Activated CD4-positive, alpha-beta T cell treated with anti-CD3 and anti-CD28 coated beads, Interleukin-2, amount 10 ng/mL, durations not matched to agents 7 days and 5 days (primary cell): Measurements from ENCODE around the gene ADRA1B. TPM values are rescaled to one million over a fixed set of nuclear protein-coding genes. Genes with fewer than 3 reads are reported as not detected.

Experiments used
- CTCF ChIA-PET: fragments of 350-600 bp; sonication (Branson Sonifier 250); formaldehyde crosslinking; loops from one replicate; lab custom pipeline; 2021; ENCODE audit warnings: antibody characterized with exemption; lab: Charles Lee
- POLR2A ChIA-PET: fragments of 350-600 bp; sonication (Branson Sonifier 250); formaldehyde crosslinking; loops from one replicate; lab custom pipeline; 2021; ENCODE audit warnings: antibody characterized with exemption; lab: Charles Lee
- DNase-seq: peaks from one replicate; pipeline ENCODE4 v3.0.0-alpha.2; 2020
- H3K27ac Mint-ChIP-seq: one replicate; pipeline ENCODE4 v1.8.0; 2021; ENCODE audit warnings: mild to moderate bottlenecking, moderate library complexity, mixed read lengths
- H3K27me3 Mint-ChIP-seq: one replicate; pipeline ENCODE4 v1.8.0; 2021; ENCODE audit warnings: mixed read lengths
- H3K36me3 Mint-ChIP-seq: one replicate; pipeline ENCODE4 v1.8.0; 2021; ENCODE audit warnings: low read depth, mixed read lengths
- H3K4me1 Mint-ChIP-seq: one replicate; pipeline ENCODE4 v1.8.0; 2021; ENCODE audit warnings: mixed read lengths
- H3K4me3 Mint-ChIP-seq: one replicate; pipeline ENCODE4 v1.8.0; 2021; ENCODE audit warnings: mild to moderate bottlenecking, moderate library complexity, mixed read lengths
- H3K9me3 Mint-ChIP-seq: one replicate; pipeline ENCODE4 v1.8.0; 2021; ENCODE audit warnings: mixed read lengths
- total RNA-seq, 2 experiments: library from RNA; stranded (reverse); gene quantifications; one replicate each; pipeline ENCODE4 v1.2.3, GENCODE V29; 2021

The ADRA1B gene
- not detected for total RNA-seq

DNA sequence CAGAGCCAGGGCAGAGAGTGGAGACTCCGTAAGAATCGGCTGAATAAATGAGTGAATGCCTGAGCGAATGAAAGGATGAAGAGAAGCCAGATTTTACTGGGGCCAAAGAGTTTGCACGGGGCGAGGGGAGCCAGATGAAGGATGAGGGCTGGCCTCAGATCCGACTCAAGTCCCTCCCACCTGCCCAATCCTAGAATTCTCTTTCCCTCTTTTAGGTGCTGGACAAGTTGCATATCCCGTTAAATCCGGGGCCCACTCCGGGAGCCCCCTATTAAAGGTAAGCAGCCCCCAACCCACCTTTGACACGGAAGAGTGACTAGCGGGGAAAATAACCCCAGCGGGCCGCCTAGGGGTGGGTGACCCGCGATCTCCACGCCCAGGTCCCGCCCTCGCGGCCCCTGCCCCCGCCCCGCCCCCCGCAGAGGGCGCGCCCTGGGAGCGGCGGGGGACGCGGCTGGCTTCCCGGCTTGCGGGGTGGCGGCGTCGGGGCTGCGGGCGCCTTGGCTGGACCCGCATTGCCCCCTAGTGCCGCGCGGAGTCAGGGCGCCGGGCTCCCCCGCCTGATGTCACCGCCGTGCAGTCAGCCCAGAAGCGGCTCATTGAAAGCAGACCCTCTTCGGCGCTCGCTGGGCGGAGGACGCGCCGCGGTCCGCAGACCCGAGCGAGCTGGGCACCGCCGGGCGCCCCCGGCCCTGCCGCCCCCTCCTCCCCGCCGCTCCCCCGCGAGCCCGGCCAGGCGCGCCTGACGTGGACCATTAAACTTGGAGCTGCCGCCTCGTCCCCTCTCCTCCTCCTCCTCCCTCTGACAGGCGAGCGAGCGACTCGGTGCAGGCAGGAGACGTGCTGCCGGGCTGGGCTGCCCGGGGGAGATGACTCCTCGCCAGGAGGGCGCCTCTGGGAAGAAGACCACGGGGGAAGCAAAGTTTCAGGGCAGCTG, at the start of gene ADRA1B:
TSS of gene ADRA1B (plus strand) at position 579 of the 937 bp plus-strand sequence. CDS start 424 bp downstream, outside the sequence.
- Mint-ChIP-seq H3K4me1 (peaks cover 6% of the 10 kb centered on the region), H3K9me3 (no peaks in the 10 kb centered on the region), H3K27me3 (peaks cover 57% of the 10 kb centered on the region), H3K36me3 (no peaks in the 10 kb centered on the region), H3K4me3 (peak within 1 kb of the TSS; percentile 15), H3K27ac (no peak within 1 kb of the TSS)
- ChIA-PET CTCF (no interaction called here), POLR2A (no interaction called here)
- peak; percentile 29 for DNase-seq

GRCh38 chr5:159873680-159874079, 42.6 kb upstream of the ADRA1B start:
- Mint-ChIP-seq H3K4me1 (no peaks in the 10 kb centered on the region), H3K9me3 (no peaks in the 10 kb centered on the region), H3K4me3 (no peak overlapping the region), H3K27me3 (peaks cover 13% of the 10 kb centered on the region), H3K36me3 (no peaks in the 10 kb centered on the region), H3K27ac (no peak overlapping the region)
- ChIA-PET CTCF (interaction anchor here (1.1 kb wide), 1 partner anchor 146 kb away, joined by 3 read pairs; no protein-coding TSS in a partner anchor), POLR2A (no interaction called here)
- DNase-seq = no peak

GRCh38 chr5:159874263-159874662, 42.0 kb upstream of the ADRA1B start:
- CTCF ChIA-PET = interaction anchor here (1.1 kb wide), 2 partner anchors 17 to 147 kb away, joined by 3 read pairs; no protein-coding TSS in a partner anchor
- DNase-seq = no peak

GRCh38 chr5:159877016-159877415, 39.3 kb upstream of the ADRA1B start:
- CTCF ChIA-PET = no interaction called here
- H3K4me1 Mint-ChIP-seq = no peaks in the 10 kb centered on the region
- no peak overlapping the region for H3K4me3 Mint-ChIP-seq
- no peaks in the 10 kb centered on the region for H3K36me3 Mint-ChIP-seq
- no peaks in the 10 kb centered on the region for H3K9me3 Mint-ChIP-seq
- no peak for DNase-seq
- POLR2A ChIA-PET = no interaction called here
- H3K27ac Mint-ChIP-seq = no peak overlapping the region
- peaks cover 4% of the 10 kb centered on the region for H3K27me3 Mint-ChIP-seq

More at GRCh38 chr5:159874263-159874662, 42.0 kb upstream of the ADRA1B start:
- no peaks in the 10 kb centered on the region for H3K9me3 Mint-ChIP-seq
- peaks cover 9% of the 10 kb centered on the region for H3K27me3 Mint-ChIP-seq
- no peaks in the 10 kb centered on the region for H3K4me1 Mint-ChIP-seq
- no peaks in the 10 kb centered on the region for H3K36me3 Mint-ChIP-seq
- POLR2A ChIA-PET = no interaction called here
- H3K4me3 Mint-ChIP-seq = no peak overlapping the region
- H3K27ac Mint-ChIP-seq = no peak overlapping the region

- no peaks in the 10 kb centered on the region for H3K9me3 Mint-ChIP-seq
- no peaks in the 10 kb centered on the region for H3K4me1 Mint-ChIP-seq
- ChIA-PET POLR2A (no interaction called here), CTCF (interaction anchor here (0.6 kb wide), 1 partner anchor 386 kb away, joined by 3 read pairs; no protein-coding TSS in a partner anchor)
- no peak overlapping the region for H3K27ac Mint-ChIP-seq
- no peak overlapping the region for H3K4me3 Mint-ChIP-seq
- no peaks in the 10 kb centered on the region for H3K36me3 Mint-ChIP-seq
- peaks cover 2% of the 10 kb centered on the region for H3K27me3 Mint-ChIP-seq
- DNase-seq = no peak
Observed at GRCh38 chr5:159877894-159878448, 38.3 kb upstream of the ADRA1B start.

DNA sequence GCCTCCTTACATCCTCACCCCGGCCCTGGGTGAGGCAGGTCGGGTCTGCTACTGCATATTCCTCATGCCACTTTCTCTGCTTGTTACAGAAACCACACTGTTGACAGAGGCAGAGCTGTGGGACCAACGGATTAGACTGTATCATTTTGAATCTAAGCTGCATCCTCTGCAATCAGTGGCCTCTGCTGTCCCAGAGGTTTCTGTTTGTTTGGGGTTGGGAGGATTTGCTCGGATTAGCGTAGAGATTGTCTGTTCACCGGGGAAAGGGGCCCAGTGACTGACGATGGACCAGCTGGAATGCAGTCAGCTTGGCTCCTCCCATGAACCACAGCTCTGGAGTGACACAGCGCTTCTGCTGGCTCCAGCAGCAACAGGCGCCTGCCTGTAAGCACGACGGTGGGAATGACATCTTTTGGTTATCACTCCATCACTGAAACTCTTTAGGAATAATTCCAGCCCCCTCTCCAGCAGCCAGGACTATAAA, 37.3 kb upstream of the ADRA1B start:
- peaks cover 2% of the 10 kb centered on the region for H3K27me3 Mint-ChIP-seq
- H3K4me3 Mint-ChIP-seq = no peak overlapping the region
- no peaks in the 10 kb centered on the region for H3K9me3 Mint-ChIP-seq
- ChIA-PET CTCF (no interaction called here), POLR2A (no interaction called here)
- H3K36me3 Mint-ChIP-seq = no peaks in the 10 kb centered on the region
- H3K27ac Mint-ChIP-seq = no peak overlapping the region
- H3K4me1 Mint-ChIP-seq = no peaks in the 10 kb centered on the region
- DNase-seq = no peak

DNA sequence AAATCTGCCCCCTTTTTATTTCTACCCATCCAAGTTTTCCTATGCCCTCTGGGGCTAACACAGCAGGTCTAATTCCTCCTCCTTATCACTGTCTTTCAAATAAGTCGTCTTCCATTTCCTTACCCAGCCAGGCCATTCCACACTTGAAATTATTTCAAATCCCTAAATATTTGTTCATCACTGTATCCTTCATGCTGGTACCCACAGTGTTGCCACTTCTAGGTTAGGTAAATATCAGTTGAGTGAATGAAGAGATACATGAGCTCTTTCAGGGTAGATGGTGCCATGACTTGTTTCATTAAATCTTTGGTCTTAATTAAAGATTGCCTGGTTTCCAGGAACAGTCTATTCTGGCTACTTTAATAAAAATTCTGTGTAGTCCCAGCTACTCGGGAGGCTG, 35.6 kb upstream of the ADRA1B start:
- Mint-ChIP-seq H3K27me3 (peaks cover 2% of the 10 kb centered on the region), H3K4me3 (no peak overlapping the region), H3K4me1 (no peaks in the 10 kb centered on the region), H3K36me3 (no peaks in the 10 kb centered on the region), H3K27ac (no peak overlapping the region), H3K9me3 (no peaks in the 10 kb centered on the region)
- CTCF ChIA-PET = no interaction called here
- DNase-seq = no peak
- POLR2A ChIA-PET = no interaction called here

- no peak for DNase-seq
- no peak overlapping the region for H3K27ac Mint-ChIP-seq
- no peaks in the 10 kb centered on the region for H3K9me3 Mint-ChIP-seq
- H3K4me3 Mint-ChIP-seq = no peak overlapping the region
- H3K27me3 Mint-ChIP-seq = peaks cover 2% of the 10 kb centered on the region
- POLR2A ChIA-PET = no interaction called here
- no peaks in the 10 kb centered on the region for H3K4me1 Mint-ChIP-seq
- H3K36me3 Mint-ChIP-seq = no peaks in the 10 kb centered on the region
- CTCF ChIA-PET = no interaction called here
Observed at GRCh38 chr5:159881967-159882366, 34.3 kb upstream of the ADRA1B start.

DNA sequence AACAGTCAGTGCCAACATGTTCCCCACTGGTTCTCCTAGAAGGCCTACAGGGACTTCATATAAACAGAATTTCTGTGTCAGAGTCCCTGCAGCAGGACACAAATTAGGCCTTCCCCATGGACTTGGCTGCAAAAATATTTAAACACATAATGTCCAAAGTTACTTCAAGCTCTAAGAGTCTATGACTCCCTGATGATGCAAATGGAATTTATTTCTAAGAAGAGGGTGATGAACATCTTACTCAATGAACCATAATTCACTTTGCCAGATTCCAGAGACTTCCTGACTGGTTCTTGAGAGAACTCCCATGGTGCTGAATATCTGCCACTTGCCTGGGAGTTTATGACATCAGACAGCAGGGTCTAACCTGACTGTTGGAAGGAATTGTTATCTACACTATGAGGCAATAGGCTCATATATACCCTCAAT, 32.7 kb upstream of the ADRA1B start:
- DNase-seq = no peak
- Mint-ChIP-seq H3K4me1 (no peaks in the 10 kb centered on the region), H3K9me3 (no peaks in the 10 kb centered on the region), H3K4me3 (no peak overlapping the region), H3K27ac (no peak overlapping the region), H3K27me3 (peaks cover 2% of the 10 kb centered on the region), H3K36me3 (no peaks in the 10 kb centered on the region)
- CTCF ChIA-PET = no interaction called here
- POLR2A ChIA-PET = no interaction called here

DNA sequence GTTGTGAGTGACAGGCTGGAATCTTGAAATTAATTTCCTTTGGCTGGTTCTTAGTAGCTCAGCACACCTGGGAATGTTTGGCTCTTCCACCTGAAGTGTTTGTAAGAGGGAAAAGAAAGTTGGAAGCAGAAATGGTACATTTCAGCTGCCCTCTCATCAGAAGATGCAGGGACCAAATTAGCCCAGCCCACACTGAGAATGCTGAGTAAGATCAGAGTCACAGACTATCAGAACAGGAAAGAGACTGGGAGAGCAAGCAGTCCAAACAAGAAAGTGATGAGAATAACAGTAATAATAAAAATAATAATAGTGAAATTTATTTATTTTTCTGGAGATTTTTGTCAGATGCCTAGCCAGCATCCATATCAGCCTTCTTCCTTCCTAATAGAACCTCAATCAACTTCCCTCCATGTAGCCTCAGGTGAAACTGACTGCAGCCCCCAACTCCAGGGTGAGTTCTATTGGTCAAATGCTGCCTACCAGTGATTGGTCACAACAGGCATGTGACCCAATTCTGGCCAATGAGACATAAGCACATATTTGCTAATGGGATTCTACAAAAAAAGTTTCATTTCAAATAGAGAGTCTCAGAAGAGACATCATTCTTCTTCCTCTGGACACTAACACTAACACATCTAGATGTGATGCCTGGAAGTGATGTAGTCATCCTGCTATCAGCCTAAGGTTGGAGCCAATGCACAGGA, 31.2 kb upstream of the ADRA1B start:
- no peak overlapping the region for H3K4me3 Mint-ChIP-seq
- no peaks in the 10 kb centered on the region for H3K9me3 Mint-ChIP-seq
- H3K4me1 Mint-ChIP-seq = no peaks in the 10 kb centered on the region
- ChIA-PET CTCF (interaction anchor here (1.3 kb wide), 1 partner anchor 16 kb away, joined by 3 read pairs; no protein-coding TSS in a partner anchor), POLR2A (no interaction called here)
- H3K36me3 Mint-ChIP-seq = no peaks in the 10 kb centered on the region
- no peak overlapping the region for H3K27ac Mint-ChIP-seq
- DNase-seq = no peak
- peaks cover 5% of the 10 kb centered on the region for H3K27me3 Mint-ChIP-seq

DNA sequence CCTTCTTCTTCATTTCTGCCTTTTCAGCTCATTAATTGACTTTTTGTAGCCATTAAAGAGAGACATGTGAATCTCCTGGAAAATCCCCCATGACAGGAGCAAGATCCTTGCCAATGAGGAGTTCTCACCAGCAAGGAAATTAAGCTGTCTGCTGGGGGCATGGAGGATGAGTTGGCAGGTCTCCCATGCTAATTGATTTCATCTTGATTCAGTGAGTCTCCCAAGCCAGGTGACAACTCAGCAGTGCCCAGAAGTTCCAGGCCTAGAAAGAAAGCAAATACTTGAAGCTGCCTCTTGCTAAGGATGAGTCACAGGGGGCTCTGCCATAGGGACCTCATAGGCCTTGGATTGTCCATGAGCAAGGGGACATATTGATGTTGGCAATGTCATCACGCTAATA, 30.0 kb upstream of the ADRA1B start:
- H3K9me3 Mint-ChIP-seq = no peaks in the 10 kb centered on the region
- H3K4me3 Mint-ChIP-seq = no peak overlapping the region
- H3K36me3 Mint-ChIP-seq = no peaks in the 10 kb centered on the region
- no peaks in the 10 kb centered on the region for H3K4me1 Mint-ChIP-seq
- H3K27ac Mint-ChIP-seq = no peak overlapping the region
- POLR2A ChIA-PET = no interaction called here
- H3K27me3 Mint-ChIP-seq = peaks cover 5% of the 10 kb centered on the region
- no peak for DNase-seq
- CTCF ChIA-PET = interaction anchor here (1.0 kb wide), 1 partner anchor 23 kb away, joined by 3 read pairs; no protein-coding TSS in a partner anchor

DNA sequence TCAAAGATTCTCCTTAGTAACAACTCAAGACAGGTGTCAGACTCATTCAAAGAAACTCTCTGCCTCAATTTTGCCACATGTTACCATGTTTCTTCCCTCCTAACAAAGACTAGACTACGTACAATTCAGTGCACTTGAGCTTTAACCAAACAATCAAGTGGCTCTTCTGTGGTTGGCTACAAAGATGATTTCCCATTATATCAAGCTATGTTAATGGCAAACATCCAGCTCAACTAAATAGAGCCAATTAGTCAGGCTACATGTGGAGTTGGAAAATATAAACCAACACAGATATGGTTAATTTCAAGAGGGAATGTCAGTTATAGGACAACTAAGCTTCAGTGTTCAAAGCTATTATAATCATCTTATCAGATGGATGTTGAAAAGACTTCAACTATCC, 29.2 kb upstream of the ADRA1B start:
- DNase-seq = no peak
- H3K9me3 Mint-ChIP-seq = no peaks in the 10 kb centered on the region
- H3K4me1 Mint-ChIP-seq = no peaks in the 10 kb centered on the region
- POLR2A ChIA-PET = no interaction called here
- CTCF ChIA-PET = interaction anchor here (0.6 kb wide), 1 partner anchor 1936 kb away, joined by 3 read pairs; no protein-coding TSS in a partner anchor
- H3K4me3 Mint-ChIP-seq = no peak overlapping the region
- no peaks in the 10 kb centered on the region for H3K36me3 Mint-ChIP-seq
- no peak overlapping the region for H3K27ac Mint-ChIP-seq
- peaks cover 5% of the 10 kb centered on the region for H3K27me3 Mint-ChIP-seq
